ENCODE results near the gene INHBE.
"Not testable (repeated sequence)": the region's sequence is repeated elsewhere in the genome, so short reads cannot be mapped to it uniquely, and the experiment has no call there.

DNA sequence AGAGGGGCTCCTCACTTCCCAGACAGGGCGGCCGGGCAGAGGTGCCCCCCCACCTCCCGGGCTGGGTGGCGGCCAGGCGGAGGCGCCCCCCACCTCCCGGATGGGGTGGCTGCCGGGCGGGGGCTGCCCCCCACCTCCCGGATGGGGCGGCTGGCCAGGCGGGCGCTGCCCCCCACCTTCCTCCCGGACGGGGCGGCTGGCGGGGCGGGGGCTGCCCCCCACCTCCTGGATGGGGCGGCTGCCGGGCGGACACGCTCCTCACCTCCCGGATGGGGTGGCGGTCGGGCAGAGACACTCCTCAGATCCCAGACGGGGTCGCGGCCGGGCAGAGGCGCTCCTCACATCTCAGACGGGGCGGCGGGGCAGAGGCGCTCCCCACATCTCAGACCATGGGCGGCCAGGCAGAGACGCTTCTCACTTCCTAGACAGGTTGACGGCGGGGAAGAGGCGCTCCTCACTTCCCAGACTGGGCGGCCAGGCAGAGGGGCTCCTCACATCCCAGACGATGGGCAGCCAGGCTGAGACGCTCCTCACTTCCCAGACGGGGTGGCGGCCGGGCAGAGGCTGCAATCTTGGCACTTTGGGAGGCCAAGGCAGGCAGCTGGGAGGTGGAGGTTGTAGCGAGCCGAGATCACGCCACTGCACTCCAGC is 40.1 kb downstream of the INHBE start:
- TF ChIP-seq, protein P1, sequence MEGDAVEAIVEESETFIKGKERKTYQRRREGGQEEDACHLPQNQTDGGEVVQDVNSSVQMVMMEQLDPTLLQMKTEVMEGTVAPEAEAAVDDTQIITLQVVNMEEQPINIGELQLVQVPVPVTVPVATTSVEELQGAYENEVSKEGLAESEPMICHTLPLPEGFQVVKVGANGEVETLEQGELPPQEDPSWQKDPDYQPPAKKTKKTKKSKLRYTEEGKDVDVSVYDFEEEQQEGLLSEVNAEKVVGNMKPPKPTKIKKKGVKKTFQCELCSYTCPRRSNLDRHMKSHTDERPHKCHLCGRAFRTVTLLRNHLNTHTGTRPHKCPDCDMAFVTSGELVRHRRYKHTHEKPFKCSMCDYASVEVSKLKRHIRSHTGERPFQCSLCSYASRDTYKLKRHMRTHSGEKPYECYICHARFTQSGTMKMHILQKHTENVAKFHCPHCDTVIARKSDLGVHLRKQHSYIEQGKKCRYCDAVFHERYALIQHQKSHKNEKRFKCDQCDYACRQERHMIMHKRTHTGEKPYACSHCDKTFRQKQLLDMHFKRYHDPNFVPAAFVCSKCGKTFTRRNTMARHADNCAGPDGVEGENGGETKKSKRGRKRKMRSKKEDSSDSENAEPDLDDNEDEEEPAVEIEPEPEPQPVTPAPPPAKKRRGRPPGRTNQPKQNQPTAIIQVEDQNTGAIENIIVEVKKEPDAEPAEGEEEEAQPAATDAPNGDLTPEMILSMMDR (IDR thresholded peaks at IDR 0.05; ENCODE audit: poor library complexity, severe bottlenecking) = not testable (repeated sequence)
- TF ChIP-seq EZH2 (IDR thresholded peaks at IDR 0.05; ENCODE audit: borderline replicate concordance, insufficient read depth, low read length, poor library complexity, severe bottlenecking); RAD21 (conservative IDR thresholded peaks at IDR 0.05); MXI1 (conservative IDR thresholded peaks at IDR 0.05; ENCODE audit: poor library complexity, severe bottlenecking); EP300 (conservative IDR thresholded peaks at IDR 0.05; ENCODE audit: poor library complexity, severe bottlenecking); SMC3 (conservative IDR thresholded peaks at IDR 0.05; ENCODE audit: poor library complexity); POLR2AphosphoS5 (IDR thresholded peaks at IDR 0.05): not testable (repeated sequence)

All from neural cell (in vitro differentiated cells).